Fibroblast of lung (primary cell): Measurements from ENCODE around the gene HDAC4. TPM values are rescaled to one million over a fixed set of nuclear protein-coding genes. Genes with fewer than 3 reads are reported as not detected.
A peak's percentile ranks its signal among the peaks of the same experiment; 100 is the strongest.

ENCODE experiments used
- DNase-seq, 2 donors: peaks; one replicate each; pipeline versions ENCODE4 v3.0.0 to v3.0.0-alpha.2; 2010; ENCODE audit warnings: low read depth in 2 of 2
- H2AFZ ChIP-seq: 2 replicates; pipeline ENCODE4 v1.5.1; 2012; ENCODE audit warnings: low read length, control low read depth, inconsistent platforms
- H3K27ac ChIP-seq: 2 replicates; pipeline ENCODE4 v1.5.1; 2011; ENCODE audit warnings: low read length, control low read depth; ENCODE audit not compliant: insufficient read depth
- H3K27me3 ChIP-seq: 2 replicates; pipeline ENCODE4 v1.5.1; 2011; ENCODE audit warnings: mild to moderate bottlenecking, low read length; ENCODE audit not compliant: control insufficient read depth, insufficient read depth
- H3K36me3 ChIP-seq: 2 replicates; pipeline ENCODE4 v1.5.1; 2011; ENCODE audit warnings: low read length; ENCODE audit not compliant: control insufficient read depth, insufficient read depth
- H3K4me1 ChIP-seq: 2 replicates; pipeline ENCODE4 v1.5.1; 2011; ENCODE audit warnings: low read length; ENCODE audit not compliant: control insufficient read depth, insufficient read depth; ENCODE audit errors: extremely low read depth
- H3K4me2 ChIP-seq: 2 replicates; pipeline ENCODE4 v1.5.1; 2011; ENCODE audit warnings: low read length, control low read depth; ENCODE audit not compliant: insufficient read depth; ENCODE audit errors: extremely low read depth
- H3K4me3 ChIP-seq, 4 experiments: fragments of 200-600 bp in 1 of 4; sonication (generic) in 1 of 4; replicated peaks in 1 of 4; 2 replicates each; pipeline ENCODE4 v1.5.1; 2011 to 2016; ENCODE audit warnings: low read length in 4 of 4, low read depth in 3 of 4, mild to moderate bottlenecking in 3 of 4, control low read depth in 2 of 4, inconsistent platforms in 1 of 4, mixed read lengths in 1 of 4; ENCODE audit not compliant: insufficient read depth in 1 of 4; ENCODE audit errors: control extremely low read depth in 1 of 4
- H3K79me2 ChIP-seq: 2 replicates; pipeline ENCODE4 v1.5.1; 2012; ENCODE audit warnings: mild to moderate bottlenecking, low read length, inconsistent platforms; ENCODE audit not compliant: control insufficient read depth, insufficient read depth
- H3K9ac ChIP-seq: 2 replicates; pipeline ENCODE4 v1.5.1; 2011; ENCODE audit warnings: mild to moderate bottlenecking, low read length, control low read depth; ENCODE audit not compliant: insufficient read depth
- H3K9me3 ChIP-seq: 2 replicates; pipeline ENCODE4 v1.5.1; 2012; ENCODE audit warnings: low read depth, low read length; ENCODE audit not compliant: control insufficient read depth, insufficient read depth
- H4K20me1 ChIP-seq: 2 replicates; pipeline ENCODE4 v1.5.1; 2011; ENCODE audit warnings: low read length; ENCODE audit not compliant: control insufficient read depth, insufficient read depth; ENCODE audit errors: extremely low read depth
- EZH2 ChIP-seq: IDR thresholded peaks from 2 replicates; pipeline ENCODE4 v1.5.1; 2012; ENCODE audit warnings: low read length, control low read depth, mild to moderate bottlenecking; ENCODE audit errors: missing control alignments
- polyA plus RNA-seq, 2 donors: library from polyadenylated mRNA; depleted of rRNA in 1 of 2; stranded (reverse) in 1 of 2; unstranded in 1 of 2; fragments of >200 nt; gene quantifications; 2 replicates each; pipeline ENCODE4 v1.2.1, GENCODE V29; 2011 to 2012; ENCODE audit warnings: missing spikeins in 1 of 2
- total RNA-seq: library from RNA; depleted of rRNA; stranded (reverse); fragments of >200 nt; gene quantifications from 2 replicates; pipeline ENCODE4 v1.2.1, GENCODE V29; 2014
- TF ChIP-seq, protein P1 (sequence below), 2 donors: IDR thresholded peaks in 1 of 2; conservative IDR thresholded peaks in 1 of 2; 1 replicate in 1 of 2; 2 replicates in 1 of 2; pipeline ENCODE4 v1.5.1; 2011 to 2012; ENCODE audit warnings: low read length in 2 of 2, control low read depth in 1 of 2, inconsistent platforms in 1 of 2, low read depth in 1 of 2, mild to moderate bottlenecking in 1 of 2

HDAC4 gene
- total and polyA plus RNA-seq, 2 donors (not counting 1 experiment from before 2014, with no cell fraction given), result 7.4 to 19.8 TPM

GRCh38 chr2:239444626-239445577 lies 44.1 kb upstream of the HDAC4 start:
- no peak for TF ChIP-seq EZH2
- TF ChIP-seq, protein P1, sequence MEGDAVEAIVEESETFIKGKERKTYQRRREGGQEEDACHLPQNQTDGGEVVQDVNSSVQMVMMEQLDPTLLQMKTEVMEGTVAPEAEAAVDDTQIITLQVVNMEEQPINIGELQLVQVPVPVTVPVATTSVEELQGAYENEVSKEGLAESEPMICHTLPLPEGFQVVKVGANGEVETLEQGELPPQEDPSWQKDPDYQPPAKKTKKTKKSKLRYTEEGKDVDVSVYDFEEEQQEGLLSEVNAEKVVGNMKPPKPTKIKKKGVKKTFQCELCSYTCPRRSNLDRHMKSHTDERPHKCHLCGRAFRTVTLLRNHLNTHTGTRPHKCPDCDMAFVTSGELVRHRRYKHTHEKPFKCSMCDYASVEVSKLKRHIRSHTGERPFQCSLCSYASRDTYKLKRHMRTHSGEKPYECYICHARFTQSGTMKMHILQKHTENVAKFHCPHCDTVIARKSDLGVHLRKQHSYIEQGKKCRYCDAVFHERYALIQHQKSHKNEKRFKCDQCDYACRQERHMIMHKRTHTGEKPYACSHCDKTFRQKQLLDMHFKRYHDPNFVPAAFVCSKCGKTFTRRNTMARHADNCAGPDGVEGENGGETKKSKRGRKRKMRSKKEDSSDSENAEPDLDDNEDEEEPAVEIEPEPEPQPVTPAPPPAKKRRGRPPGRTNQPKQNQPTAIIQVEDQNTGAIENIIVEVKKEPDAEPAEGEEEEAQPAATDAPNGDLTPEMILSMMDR (conservative IDR thresholded peaks at IDR 0.05 in 1 of 2, IDR thresholded peaks at IDR 0.05 in 1 of 2; ENCODE audit: low read depth in 1 of 2, low read length in 2 of 2), result no peak
- no peak overlapping the region for H2AFZ ChIP-seq
- no peaks in the 10 kb centered on the region for H3K79me2 ChIP-seq
- no peaks in the 10 kb centered on the region for H4K20me1 ChIP-seq
- no peak overlapping the region for H3K4me2 ChIP-seq
- no peak overlapping the region for H3K9ac ChIP-seq
- no peaks in the 10 kb centered on the region for H3K9me3 ChIP-seq
- no peak overlapping the region for H3K27ac ChIP-seq
- no peaks in the 10 kb centered on the region for H3K27me3 ChIP-seq
- H3K36me3 ChIP-seq, result no peaks in the 10 kb centered on the region
- peak; percentile 36 to 73 for DNase-seq
- no peak overlapping the region for H3K4me3 ChIP-seq
- no peaks in the 10 kb centered on the region for H3K4me1 ChIP-seq

GRCh38 chr2:239443666-239444567 lies 43.1 kb upstream of the HDAC4 start:
- peak; percentile 17 to 73 for DNase-seq
- no peaks in the 10 kb centered on the region for H3K27me3 ChIP-seq
- H3K79me2 ChIP-seq, result no peaks in the 10 kb centered on the region
- no peak for TF ChIP-seq EZH2
- TF ChIP-seq, protein P1 (conservative IDR thresholded peaks at IDR 0.05 in 1 of 2, IDR thresholded peaks at IDR 0.05 in 1 of 2; ENCODE audit: low read depth in 1 of 2, low read length in 2 of 2), result no peak
- H3K4me2 ChIP-seq, result no peak overlapping the region
- H3K9me3 ChIP-seq, result no peaks in the 10 kb centered on the region
- H4K20me1 ChIP-seq, result no peaks in the 10 kb centered on the region
- H3K9ac ChIP-seq, result no peak overlapping the region
- no peak overlapping the region for H2AFZ ChIP-seq
- no peaks in the 10 kb centered on the region for H3K36me3 ChIP-seq
- no peak overlapping the region for H3K4me3 ChIP-seq
- H3K4me1 ChIP-seq, result no peaks in the 10 kb centered on the region
- no peak overlapping the region for H3K27ac ChIP-seq

- Histone ChIP-seq H3K4me2 (no peak overlapping the region), H4K20me1 (no peaks in the 10 kb centered on the region), H3K9ac (no peak overlapping the region), H3K4me3 (no peak overlapping the region), H3K9me3 (no peaks in the 10 kb centered on the region), H3K27me3 (no peaks in the 10 kb centered on the region), H3K4me1 (no peaks in the 10 kb centered on the region), H3K79me2 (no peaks in the 10 kb centered on the region), H2AFZ (no peak overlapping the region), H3K27ac (no peak overlapping the region), H3K36me3 (no peaks in the 10 kb centered on the region)
- TF ChIP-seq, protein P1 (conservative IDR thresholded peaks at IDR 0.05 in 1 of 2, IDR thresholded peaks at IDR 0.05 in 1 of 2; ENCODE audit: low read depth in 1 of 2, low read length in 2 of 2), result no peak
- TF ChIP-seq EZH2, result no peak
- no peak for DNase-seq
Observed at GRCh38 chr2:239443102-239443620, 42.3 kb upstream of the HDAC4 start.
